GM23248 (cell line): ENCODE data around the gene KLHL30.

Experiments used
- EZH2 ChIP-seq: fragments of 200-600 bp; sonication (generic); IDR thresholded peaks from 2 replicates; pipeline ENCODE4 v1.6.1; 2018; ENCODE audit warnings: antibody characterized with exemption, mild to moderate bottlenecking; ENCODE audit not compliant: insufficient read depth, poor library complexity, severe bottlenecking
- EZH2phosphoT487 ChIP-seq: fragments of 200-600 bp; sonication (generic); IDR thresholded peaks from 2 replicates; pipeline ENCODE4 v1.6.1; 2018; ENCODE audit warnings: antibody characterized with exemption, moderate library complexity, mild to moderate bottlenecking, low read depth; ENCODE audit not compliant: insufficient read depth

DNA sequence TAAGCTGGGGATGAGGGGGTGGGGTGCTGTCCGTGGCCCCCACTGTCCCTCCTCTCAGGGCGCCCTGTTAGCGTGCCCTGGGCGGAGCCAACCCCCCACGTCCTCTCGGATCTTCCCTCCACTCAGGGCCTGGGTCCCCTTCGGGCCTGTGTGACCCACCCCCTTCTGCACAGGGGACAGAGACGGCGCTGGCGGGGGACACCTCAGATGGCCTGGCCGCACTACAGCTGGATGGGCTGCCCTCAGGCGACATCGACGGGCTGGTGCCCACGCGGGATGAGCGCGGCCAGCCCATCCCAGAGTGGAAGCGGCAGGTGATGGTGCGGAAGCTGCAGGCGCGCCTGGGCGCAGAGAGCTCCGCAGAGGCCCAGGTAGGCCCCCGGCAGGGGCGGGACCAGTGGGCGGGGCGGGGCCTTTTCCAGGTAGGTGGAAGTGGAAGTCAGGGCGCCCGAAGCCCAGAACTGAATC lies 9.9 kb upstream of the KLHL30 start:
- no peak for TF ChIP-seq EZH2
- no peak for TF ChIP-seq EZH2phosphoT487
